GM21723 (cell line): ENCODE data around the gene SMARCD1.
A peak's percentile ranks its signal among the peaks of the same experiment; 100 is the strongest.

Source experiments
- ATAC-seq: cut with Tn5 transposase; IDR thresholded peaks from one replicate; pipeline ENCODE4 v1.9.1; 2021; ENCODE audit warnings: mild to moderate bottlenecking, moderate library complexity; ENCODE audit not compliant: unreplicated experiment

SMARCD1 gene

DNA sequence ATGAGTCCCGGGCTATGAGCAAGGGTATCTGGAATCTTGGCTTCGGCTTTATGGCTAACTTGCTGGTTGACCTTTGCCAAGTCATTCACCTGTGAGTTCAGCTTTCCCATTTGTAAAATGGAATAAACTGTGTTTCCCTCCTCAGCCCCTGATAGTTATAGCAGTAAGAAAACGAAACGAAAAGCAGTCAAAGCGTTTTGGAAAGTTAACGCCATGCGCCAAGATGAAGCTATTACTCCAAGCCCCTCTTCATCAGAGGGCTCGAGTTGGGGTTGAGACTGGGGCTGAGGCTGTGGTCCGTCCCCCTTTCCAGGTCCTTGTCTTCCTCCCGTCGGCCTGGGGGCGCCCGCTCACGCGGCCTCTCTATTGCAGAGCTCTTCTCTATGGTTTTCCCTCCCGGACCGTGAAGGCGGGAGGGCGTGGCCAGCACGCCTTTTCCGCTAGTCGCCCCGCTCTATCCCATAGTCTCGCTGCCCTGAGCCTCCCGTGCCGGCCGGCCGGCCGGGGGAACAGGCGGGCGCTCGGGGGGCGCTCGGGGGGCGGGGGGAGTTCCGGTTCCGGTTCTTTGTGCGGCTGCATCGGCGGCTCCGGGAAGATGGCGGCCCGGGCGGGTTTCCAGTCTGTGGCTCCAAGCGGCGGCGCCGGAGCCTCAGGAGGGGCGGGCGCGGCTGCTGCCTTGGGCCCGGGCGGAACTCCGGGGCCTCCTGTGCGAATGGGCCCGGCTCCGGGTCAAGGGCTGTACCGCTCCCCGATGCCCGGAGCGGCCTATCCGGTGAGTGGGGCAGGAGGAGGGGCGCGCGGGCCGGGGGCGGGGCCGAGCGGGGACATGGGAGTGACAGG is at the start of gene SMARCD1:
TSS of gene SMARCD1 (plus strand) at position 568 of the 840 bp plus-strand sequence. CDS start at position 596, 28 bp downstream.
- peak; percentile 86 for ATAC-seq

DNA sequence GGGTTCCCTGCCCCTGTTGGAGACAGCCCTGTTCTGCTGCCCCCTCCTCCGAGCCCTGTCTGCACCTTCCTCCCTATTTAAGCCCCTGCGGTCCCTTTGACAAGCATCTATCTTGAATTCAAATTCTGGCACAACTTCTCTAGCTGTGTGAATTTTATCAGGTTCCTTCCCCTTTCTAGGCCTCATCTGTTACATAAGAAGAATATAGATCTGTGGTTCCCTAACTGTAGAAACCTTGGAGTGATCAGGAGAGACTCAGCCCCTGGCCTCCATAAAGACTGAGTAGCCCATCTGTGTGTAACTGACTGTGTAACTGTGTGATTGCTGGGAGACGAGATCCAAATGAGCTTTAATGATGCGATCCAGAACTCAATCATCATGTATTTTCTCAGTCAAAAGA is 46.8 kb upstream of the SMARCD1 start:
- no peak for ATAC-seq

DNA sequence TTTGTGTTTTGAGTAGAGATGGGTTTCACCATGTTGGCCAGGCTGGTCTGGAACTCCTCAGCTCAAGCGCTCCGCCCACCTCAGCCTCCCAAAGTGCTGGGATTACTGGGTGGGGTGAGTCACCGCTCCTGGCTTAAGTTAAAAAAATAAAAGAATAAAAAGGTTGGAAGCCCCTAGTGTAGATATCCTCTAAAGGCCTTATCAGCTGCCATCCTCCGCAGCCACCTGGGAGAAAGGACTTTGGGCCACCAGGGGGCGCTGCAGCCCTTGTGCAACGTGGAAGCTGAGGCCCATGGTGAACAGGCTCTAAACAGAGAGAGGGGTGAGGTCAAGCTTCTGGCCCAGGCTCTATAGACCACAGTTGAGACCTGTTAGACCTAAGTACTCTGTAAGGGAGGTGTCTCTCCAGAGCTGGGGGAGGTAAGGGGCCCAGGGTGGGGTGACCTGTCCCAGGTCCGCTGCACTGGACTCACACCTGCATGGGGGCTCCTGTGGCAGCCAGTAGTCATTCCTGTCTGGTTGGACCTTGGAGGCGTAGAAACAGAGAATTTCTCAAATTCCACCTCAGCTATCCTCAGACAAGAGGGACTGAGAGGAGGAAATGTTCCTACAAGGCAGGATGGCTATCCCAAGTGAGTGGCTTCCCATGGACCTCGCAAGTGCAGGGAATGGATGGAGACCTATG is 45.8 kb upstream of the SMARCD1 start:
- no peak for ATAC-seq

DNA sequence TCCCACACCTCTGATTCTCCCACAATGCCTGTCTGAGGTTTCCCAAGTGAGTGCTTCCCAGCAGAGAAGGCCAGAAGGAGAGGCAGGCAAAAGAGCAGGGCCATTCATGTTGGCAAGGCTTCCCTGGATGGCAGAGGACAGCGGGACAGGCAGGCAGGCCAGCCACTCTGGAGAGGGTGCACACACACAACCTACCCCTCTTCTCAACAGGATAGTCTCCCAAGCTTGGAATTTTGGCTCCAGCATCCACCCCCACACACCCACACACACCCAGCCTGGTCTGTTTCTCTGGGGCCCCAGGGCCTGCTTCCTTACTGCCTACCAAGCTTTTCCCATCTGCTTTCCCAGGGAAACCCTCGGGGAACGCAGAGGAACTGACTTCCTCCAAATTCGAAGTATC is 44.5 kb upstream of the SMARCD1 start:
- ATAC-seq, result no peak

DNA sequence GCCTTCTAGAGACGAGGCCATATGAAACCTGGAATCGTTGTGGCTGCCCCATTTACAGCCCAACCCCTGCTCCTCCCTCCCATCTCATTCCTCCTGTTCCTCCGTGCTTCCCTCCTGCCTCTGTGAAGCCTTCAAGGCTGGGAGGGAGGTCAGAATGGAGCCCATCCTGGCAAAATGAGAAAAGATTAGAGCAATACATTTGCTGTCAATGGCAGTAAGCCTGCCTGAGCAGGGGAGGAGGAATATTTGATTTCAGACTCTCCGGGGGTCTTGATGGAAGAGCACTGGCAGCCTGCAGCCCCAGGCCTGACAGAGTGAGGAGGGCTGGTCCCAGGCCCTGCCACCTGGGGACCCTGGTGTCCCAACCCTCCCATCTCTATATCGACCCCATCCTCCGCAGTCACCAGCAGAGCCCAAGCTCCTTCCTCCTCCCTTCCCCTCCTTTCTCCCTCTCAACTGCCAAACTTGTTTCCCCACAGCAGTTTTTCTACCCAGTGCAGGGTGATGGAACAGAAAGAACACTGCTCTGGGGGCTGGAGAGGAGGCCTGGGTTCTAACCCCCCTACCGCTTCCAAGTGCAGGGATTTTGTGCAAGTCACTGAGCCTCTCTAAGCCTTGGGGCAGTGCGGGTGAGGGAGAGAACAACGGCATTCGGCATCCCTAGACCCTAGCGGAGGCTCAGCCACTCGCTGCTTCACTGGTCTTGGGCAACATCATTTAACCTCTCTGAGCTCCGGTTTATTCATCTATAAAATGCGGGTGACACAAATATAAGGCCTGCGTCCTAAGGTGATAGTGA is 43.9 kb upstream of the SMARCD1 start:
- no peak for ATAC-seq

DNA sequence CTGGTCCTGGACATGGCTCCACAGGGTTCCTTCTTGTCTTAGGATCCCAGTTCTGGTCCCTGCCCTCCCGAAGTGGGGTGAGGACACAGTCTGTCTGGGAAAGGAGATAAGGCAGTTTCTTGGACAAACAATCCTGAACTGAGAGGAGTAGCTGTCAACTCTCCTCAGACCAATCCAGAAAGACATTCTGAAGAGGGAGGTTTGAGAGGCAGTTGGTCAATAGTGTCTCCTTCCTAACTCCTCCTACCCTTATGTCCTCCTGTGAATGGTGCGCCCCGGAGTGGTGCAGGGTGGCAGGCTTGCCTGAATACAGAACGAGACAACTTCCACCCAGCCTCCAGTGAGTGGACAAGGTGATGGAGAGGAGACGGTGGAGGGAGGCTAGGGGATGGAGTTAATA is 43.2 kb upstream of the SMARCD1 start:
- ATAC-seq, result no peak

DNA sequence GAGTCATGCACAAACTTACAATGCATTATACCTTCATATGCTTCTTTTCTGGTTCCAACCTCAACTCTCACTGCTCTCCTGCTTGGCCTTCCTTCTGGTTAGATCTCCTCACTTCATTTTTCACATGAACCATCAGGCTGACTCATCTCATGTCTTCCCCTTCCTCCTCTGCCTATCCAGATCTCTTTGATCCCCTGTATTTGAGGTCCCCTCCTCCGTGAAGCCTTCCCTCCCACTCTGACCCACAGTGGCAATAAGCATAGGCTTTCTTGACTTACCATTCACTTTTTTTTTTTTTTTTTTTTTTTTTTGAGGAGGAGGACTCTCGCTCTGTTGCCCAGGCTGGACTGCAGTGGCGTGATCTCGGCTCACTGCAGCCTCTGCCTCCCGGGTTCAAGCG is 42.4 kb upstream of the SMARCD1 start:
- no peak for ATAC-seq

DNA sequence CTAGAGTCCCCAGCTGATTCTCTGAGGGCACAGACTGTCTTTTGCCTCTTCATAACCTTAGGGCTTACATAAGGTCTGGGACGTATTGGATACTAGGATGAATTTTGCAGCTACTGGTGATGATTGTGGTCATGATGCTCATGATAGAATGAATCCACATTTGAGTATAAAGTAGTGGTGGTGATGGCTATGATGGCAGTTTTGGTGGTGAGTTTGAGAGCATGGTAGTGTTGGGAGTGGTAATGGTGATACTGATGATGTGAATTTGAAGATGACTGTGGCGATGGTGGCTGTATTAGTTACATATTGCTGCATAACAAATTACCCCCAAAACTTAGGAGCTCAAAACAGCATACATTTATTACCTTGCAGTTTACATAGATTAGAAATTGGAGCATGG is 41.8 kb upstream of the SMARCD1 start:
- ATAC-seq, result no peak

DNA sequence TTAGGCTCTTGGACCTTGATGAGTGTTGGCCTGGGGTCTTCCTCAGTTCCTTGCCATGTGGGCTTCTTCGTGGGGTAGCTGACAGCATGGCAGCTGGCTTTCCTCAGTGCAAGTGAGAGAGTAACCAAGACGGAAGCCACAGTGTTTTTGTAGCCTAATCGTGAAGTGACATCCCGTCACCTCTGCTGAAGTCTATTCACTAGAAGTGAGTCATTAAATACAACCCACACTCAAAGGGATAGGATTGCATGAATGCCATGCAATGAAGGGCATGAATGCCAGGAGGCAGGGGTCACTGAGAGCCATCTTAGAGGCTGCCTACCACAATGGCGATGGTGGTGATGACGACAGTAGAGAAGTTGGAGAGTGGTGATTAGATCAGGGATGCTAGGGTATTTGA is 41.3 kb upstream of the SMARCD1 start:
- ATAC-seq, result no peak

DNA sequence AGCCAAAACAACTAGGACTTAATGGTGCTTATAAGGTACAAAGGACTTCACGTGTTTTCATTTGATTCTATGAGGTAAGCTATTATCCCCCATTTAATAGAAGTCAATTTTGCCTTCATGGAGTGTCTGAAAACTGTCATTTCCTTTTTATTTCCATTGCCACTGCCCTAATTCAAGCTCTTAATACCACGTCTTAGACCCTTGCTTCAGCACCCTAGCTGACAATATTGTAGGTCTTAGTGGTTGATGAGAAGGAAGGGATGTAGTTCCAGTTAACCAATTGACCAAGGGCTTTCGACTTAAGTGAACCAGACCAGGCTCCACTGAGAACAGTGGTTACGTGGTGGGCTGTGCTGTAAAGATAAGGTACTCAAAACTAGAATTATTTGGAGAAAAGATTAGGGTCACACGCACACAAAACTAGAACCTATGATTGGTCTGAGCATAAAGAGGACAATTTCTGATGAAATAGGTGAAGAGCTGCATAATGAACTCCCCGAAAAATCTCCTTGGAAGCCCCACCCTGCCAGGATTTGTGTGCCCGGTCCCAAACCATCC is 37.4 kb upstream of the SMARCD1 start:
- no peak for ATAC-seq

DNA sequence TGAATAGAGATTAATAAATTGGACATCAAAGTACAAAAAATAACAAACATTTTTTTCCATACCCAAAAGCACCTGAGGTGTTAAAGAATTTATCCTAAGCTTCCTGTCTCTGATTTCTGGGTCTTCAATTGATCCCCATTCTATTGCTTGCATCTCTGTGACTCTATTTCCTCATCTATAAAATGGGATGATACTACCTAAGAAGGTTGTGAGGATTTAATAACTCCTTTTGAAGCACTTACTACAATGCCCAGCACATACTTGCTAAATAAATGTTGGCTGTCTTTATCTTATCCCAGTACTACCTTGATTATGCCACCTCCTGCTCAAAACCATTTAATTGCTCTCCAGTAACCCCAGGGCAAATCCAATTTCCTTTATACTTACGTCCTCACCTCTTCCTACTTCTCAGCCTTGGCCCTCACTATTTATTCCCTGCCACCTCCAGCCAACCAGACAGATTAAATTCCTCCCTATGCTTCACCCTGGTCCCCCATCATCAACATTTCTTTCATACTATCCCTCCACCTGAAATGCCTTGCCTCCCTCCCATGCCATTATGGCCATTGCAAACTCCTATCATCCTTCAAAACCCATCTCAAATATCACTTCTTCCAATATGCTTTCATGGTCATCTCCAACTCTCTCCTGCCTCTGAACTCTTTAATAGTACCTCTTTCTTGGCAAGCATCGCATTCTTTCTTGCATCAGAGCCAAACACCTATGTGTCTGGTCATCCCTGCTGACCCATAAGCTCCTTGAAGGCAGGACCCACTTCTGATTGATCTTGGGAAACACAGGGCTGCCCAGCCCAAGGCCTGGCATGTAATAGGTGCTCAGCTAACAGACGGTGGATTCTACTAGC is 35.7 kb upstream of the SMARCD1 start:
- ATAC-seq, result no peak

DNA sequence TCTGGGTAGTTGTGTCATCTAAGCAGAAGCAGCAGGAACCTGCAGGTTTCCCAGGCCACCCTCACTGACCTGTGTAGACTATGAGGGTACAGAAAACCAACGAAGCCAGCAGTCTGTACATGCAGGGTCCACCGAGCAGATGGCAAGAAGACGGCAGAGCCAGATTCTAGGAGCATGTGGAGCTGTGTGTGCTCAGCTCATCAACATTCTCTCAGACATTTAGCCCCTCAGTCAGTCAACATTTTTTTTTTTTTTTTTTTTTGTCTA is 35.1 kb upstream of the SMARCD1 start:
- no peak for ATAC-seq

DNA sequence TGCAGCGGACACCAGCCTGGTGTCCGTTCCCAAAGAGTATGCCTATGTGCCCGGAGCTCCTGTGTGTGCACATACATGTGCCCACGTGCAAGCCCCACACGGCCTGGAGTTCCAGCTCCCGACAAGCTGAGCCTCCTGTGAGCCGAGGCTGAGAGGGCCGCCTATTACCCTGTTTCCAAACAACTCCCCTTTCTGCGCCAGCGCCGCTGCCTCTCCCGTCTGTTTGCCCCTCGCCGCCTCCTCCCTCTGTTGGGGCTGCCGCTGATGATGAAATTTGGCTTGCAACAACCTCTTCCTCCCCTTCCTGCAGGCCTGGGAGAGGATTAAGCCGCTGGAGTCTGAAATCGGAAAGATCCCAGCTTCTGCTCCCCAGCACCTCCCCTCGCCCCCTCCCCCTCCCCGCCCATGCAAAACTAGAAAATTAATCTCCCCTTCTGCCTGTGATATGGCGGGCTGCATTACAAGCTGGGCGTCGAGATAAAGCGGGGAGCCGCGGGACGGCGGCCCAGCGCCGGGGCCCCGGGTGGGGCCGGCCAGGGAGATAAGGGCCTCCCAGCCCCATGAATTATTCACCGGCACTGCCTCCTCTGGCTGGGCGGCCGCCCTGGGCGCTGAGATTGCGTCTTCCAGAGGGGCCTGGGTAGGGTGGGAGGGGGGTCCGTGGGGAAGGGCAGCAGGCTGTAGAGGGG is 34.6 kb upstream of the SMARCD1 start:
- ATAC-seq, result no peak

DNA sequence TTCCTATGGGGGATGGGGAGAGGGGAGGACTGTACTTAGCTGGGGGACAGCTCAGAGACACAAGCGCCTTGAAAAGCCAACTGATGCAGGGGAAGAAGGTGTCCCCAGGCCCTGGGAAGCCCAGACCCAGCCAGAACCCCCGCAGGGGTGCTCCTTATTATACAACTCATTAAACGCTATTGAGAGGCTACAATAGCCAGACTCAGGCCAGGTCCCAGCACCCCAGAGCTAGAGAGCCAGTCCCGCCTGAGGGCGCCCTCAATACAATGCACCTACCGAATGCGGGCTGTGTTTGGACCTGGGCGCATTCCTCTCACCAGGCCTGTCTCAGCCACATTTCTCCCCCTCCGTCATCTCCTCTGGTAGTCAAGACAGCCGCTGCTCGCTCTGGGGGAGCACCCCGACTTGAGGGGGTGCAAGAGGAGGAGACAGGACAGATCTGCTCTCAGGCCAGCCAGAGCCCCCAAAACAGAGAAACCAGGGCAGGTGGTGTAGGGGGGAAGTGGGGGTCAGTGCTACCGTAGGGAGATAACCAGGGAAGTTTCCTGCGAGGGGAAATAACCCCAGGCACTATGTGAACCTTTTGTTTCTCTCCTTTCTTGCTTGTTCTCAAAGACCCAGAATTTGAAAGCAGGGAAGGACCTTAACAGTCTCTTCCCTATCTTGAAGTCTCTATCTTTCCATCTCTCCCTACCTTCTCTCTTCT is 33.9 kb upstream of the SMARCD1 start:
- no peak for ATAC-seq

DNA sequence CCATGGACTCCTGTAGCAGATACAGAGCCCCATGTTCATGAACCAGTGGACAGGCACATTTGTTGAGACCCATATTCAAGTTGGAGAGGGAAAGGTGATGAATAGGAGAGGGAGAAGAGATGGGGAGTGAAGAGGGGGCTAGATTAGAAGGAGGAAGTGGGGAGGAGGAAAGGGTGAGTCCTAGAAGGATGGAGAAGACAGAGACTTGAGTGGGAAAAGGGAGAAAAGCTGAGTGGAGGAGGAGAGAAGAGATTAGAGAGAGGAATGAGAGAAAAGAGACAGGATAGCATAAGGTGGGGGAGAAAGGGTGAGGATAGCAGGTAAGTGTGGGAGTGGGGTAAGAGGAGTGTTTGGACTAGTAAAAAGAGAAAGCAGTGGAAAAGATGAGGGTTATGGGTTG is 32.6 kb upstream of the SMARCD1 start:
- no peak for ATAC-seq

DNA sequence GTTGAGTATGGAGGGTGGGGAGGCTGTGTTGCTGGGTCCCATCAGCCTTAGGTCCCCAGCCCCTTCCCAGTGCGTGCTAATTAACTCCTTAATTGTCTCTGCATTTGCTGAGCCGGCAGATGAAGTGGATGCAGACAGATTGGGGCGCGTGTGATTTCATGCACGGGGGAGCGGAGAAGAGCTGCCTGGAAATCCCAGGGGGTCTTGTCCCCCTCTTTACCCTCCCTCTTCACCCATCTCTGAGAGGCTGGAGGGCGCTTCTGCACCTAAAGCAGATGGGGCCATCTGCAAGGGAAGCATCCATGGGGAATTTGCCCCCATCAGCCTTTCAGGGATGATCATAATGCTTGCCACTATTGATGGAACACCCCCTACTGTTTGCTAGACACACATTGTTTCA is 32.2 kb upstream of the SMARCD1 start:
- no peak for ATAC-seq

DNA sequence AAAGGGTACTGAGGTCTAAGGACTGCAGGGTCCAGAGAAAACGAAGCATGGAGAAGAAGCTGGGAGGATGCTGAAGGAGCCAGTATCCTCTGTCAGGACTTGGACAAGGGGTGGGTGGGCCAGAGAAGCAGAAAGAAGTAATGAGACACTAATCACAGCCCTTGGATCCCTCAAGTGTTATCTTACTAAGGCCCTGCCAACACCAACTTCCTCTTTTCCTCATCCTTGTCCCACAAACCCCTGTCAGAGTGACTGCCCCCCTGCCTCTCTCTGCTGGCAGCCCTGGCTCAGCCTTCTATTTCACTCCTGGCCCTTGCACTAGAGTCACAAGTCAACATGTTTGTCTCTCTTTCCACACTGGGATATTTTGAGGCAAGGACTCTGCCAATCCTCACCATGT is 31.6 kb upstream of the SMARCD1 start:
- ATAC-seq, result no peak

DNA sequence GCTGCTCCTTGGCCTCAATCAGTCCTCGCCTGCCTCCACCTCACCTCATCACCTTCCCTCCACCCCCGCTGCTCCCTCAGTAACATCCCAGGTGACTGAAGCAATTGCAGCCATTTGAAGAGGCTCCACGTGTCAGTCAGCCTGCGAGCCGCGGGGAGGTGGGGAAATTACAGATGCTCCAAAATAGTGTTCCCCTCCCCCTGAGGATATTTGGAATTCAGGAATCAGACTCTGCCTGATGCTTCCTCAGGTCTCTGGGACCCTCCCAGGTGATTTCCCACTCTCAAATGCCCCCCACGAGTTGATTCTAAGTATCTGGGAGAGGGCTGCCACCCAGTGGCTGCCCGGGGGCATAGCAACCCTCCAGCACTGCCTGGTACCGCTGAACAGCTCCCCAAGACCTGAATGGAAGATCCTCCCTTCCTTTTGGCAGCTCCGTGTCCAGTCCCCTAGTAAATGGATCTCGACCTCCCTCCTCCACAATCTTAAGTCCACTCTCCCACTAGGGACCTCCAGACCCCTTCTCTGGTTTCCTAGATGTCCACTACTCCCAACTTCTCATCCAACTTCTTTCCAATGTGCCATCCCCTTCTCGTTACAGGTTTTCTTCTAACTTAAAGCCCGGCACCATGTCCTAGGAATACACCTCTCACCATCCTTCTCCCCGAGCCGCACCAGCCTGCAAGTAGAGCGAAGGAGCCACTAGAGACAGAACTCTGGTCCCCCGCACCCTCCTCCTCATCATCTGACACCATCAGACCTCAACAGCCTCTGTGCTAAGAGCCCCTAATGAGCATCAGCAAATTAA is 29.1 kb upstream of the SMARCD1 start:
- ATAC-seq, result peak; percentile 58

DNA sequence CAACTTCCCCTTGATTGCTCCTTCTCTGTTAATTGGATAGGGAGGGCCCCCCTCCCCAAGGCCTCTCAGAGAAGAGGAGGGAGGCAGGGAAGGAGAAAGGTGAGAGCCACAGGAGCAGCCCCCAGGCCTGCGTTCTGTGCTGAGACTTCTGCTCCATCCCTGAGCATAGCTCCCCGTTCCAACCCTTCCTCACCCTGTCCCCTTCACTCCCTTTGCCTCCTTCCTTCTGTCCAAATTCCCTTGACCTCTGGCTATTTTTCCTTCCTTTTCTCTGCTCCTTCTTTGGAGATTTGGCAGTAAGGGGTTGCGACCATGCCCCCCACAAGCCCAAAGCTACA is 28.5 kb upstream of the SMARCD1 start:
- ATAC-seq, result no peak
